HG03060 (cell line): ENCODE results near the gene ZBTB20.

Source experiments
- ATAC-seq: cut with Tn5 transposase; IDR thresholded peaks from one replicate; pipeline ENCODE4 v1.9.1; 2021; ENCODE audit warnings: low read depth, moderate number of reproducible peaks; ENCODE audit not compliant: unreplicated experiment

The ZBTB20 gene

GRCh38 chr3:114562557-114562956, 584.5 kb downstream of the ZBTB20 start:
- ATAC-seq: no peak

- ATAC-seq: no peak
Observed at GRCh38 chr3:114558271-114558670, 588.8 kb downstream of the ZBTB20 start.

- no peak for ATAC-seq
Observed at GRCh38 chr3:114557791-114558190, 589.3 kb downstream of the ZBTB20 start.

GRCh38 chr3:114556657-114557213, 590.4 kb downstream of the ZBTB20 start:
- ATAC-seq: no peak

- no peak for ATAC-seq
Observed at GRCh38 chr3:114554731-114555130, 592.4 kb downstream of the ZBTB20 start.

- ATAC-seq: no peak
Observed at GRCh38 chr3:114553949-114554593, 593.0 kb downstream of the ZBTB20 start.

- no peak for ATAC-seq
Observed at GRCh38 chr3:114552527-114552812, 594.6 kb downstream of the ZBTB20 start.

GRCh38 chr3:114551770-114552526, 595.1 kb downstream of the ZBTB20 start:
- ATAC-seq: no peak

- ATAC-seq: no peak
Observed at GRCh38 chr3:114550165-114550564, 596.9 kb downstream of the ZBTB20 start.

- ATAC-seq: no peak
Observed at GRCh38 chr3:114545193-114545592, 601.9 kb downstream of the ZBTB20 start.

- no peak for ATAC-seq
Observed at GRCh38 chr3:114542359-114542758, 604.7 kb downstream of the ZBTB20 start.

- ATAC-seq: no peak
Observed at GRCh38 chr3:114539525-114539924, 607.6 kb downstream of the ZBTB20 start.

GRCh38 chr3:114538211-114538610, 608.9 kb downstream of the ZBTB20 start:
- no peak for ATAC-seq

GRCh38 chr3:114528517-114528916, 618.6 kb downstream of the ZBTB20 start:
- ATAC-seq: no peak

GRCh38 chr3:114527036-114527644, 619.9 kb downstream of the ZBTB20 start:
- no peak for ATAC-seq

- no peak for ATAC-seq
Observed at GRCh38 chr3:114525278-114525677, 621.8 kb downstream of the ZBTB20 start.

- ATAC-seq: peak; percentile 83
Observed at GRCh38 chr3:114519415-114519814, 627.7 kb downstream of the ZBTB20 start.

GRCh38 chr3:114518206-114518808, 628.8 kb downstream of the ZBTB20 start:
- ATAC-seq: no peak

GRCh38 chr3:114510201-114510600, 636.9 kb downstream of the ZBTB20 start:
- ATAC-seq: no peak

GRCh38 chr3:114509756-114510155, 637.3 kb downstream of the ZBTB20 start:
- no peak for ATAC-seq

- no peak for ATAC-seq
Observed at GRCh38 chr3:114508976-114509375, 638.1 kb downstream of the ZBTB20 start.
